K562 (cell line): Measurements from ENCODE around the gene MED22. TPM values are rescaled to one million over a fixed set of nuclear protein-coding genes. Genes with fewer than 3 reads are reported as not detected.
A peak's percentile ranks its signal among the peaks of the same experiment; 100 is the strongest.

Experiments
- ADNP ChIP-seq: fragments of 200-800 bp; sonication (Bioruptor generic); IDR thresholded peaks from 2 replicates; pipeline ENCODE4 v1.6.1; 2016; ENCODE audit warnings: missing genetic modification characterization, missing compliant biosample characterization
- BDP1 ChIP-seq: IDR thresholded peaks from 3 replicates; pipeline ENCODE4 v1.6.1; 2011; ENCODE audit not compliant: insufficient read length, insufficient read depth
- DIDO1 ChIP-seq: fragments of 450-650 bp; IDR thresholded peaks from 2 replicates; pipeline ENCODE4 v1.6.1; 2016; ENCODE audit warnings: low read depth, missing biosample characterization, missing genetic modification characterization
- EGR1 ChIP-seq: fragments of 450-650 bp; conservative IDR thresholded peaks from 2 replicates; pipeline ENCODE4 v1.6.1; 2017; ENCODE audit warnings: mild to moderate bottlenecking
- ESRRA ChIP-seq: fragments of 450-650 bp; IDR thresholded peaks from 2 replicates; pipeline ENCODE4 v1.6.1; 2014; ENCODE audit warnings: low read depth, mild to moderate bottlenecking, moderate library complexity, borderline replicate concordance
- L3MBTL2 ChIP-seq: fragments of 450-650 bp; IDR thresholded peaks from 2 replicates; pipeline ENCODE4 v1.6.1; 2016; ENCODE audit warnings: mild to moderate bottlenecking, moderate library complexity
- MEIS2 ChIP-seq: fragments of 450-650 bp; IDR thresholded peaks from 2 replicates; pipeline ENCODE4 v1.6.1; 2014; ENCODE audit warnings: mild to moderate bottlenecking; ENCODE audit not compliant: partially characterized antibody
- MYC ChIP-seq, 2 experiments: fragments of 250-450 bp in 1 of 2; sonication (Bioruptor Pico) in 1 of 2; IDR thresholded peaks; 2 replicates each; pipeline versions ENCODE4 v1.5.1 to v1.6.1; 2012 to 2021; ENCODE audit warnings: low read depth in 2 of 2, borderline replicate concordance in 1 of 2, improper control_type of control experiment in 1 of 2, low read length in 1 of 2, mild to moderate bottlenecking in 1 of 2, moderate library complexity in 1 of 2
- PCBP1 ChIP-seq: fragments of 200-400 bp; formaldehyde crosslinking; IDR thresholded peaks from 2 replicates; pipeline ENCODE4 v1.6.1; 2018; ENCODE audit warnings: mild to moderate bottlenecking, low read depth, low read length; ENCODE audit not compliant: poor library complexity, severe bottlenecking
- POLR3A ChIP-seq: IDR thresholded peaks from 2 replicates; pipeline ENCODE4 v1.6.1; 2011; ENCODE audit warnings: borderline replicate concordance, mild to moderate bottlenecking, moderate library complexity; ENCODE audit not compliant: insufficient read length, insufficient read depth; ENCODE audit errors: extremely low read depth
- TEAD2 ChIP-seq: fragments of 450-650 bp; IDR thresholded peaks from 2 replicates; pipeline ENCODE4 v1.6.1; 2016; ENCODE audit warnings: missing genetic modification characterization, control low read depth, missing compliant biosample characterization
- ZBTB33 ChIP-seq: sonication (generic); formaldehyde crosslinking; IDR thresholded peaks from 2 replicates; pipeline ENCODE4 v1.8.1; 2023; ENCODE audit warnings: mild to moderate bottlenecking, missing genetic modification reagents
- ZBTB9 ChIP-seq: fragments of 450-650 bp; formaldehyde crosslinking; IDR thresholded peaks from 2 replicates; pipeline ENCODE4 v1.4.0; 2020; ENCODE audit warnings: mild to moderate bottlenecking, moderate library complexity
- ZNF212 ChIP-seq: fragments of 450-650 bp; formaldehyde crosslinking; IDR thresholded peaks from 2 replicates; pipeline ENCODE4 v1.4.0; 2020; ENCODE audit warnings: mild to moderate bottlenecking
- ZNF282 ChIP-seq: sonication (generic); formaldehyde crosslinking; IDR thresholded peaks from 2 replicates; pipeline ENCODE4 v1.8.1; 2023; ENCODE audit warnings: missing genetic modification reagents
- ZNF3 ChIP-seq: fragments of 250-450 bp; sonication (Bioruptor Pico); IDR thresholded peaks from 2 replicates; pipeline ENCODE4 v1.5.0; 2021; ENCODE audit warnings: mild to moderate bottlenecking, moderate library complexity
- ZNF384 ChIP-seq: IDR thresholded peaks from 2 replicates; pipeline ENCODE4 v1.6.1; 2012; ENCODE audit warnings: low read depth, low read length, improper control_type of control experiment
- polyA plus RNA-seq, 8 experiments: library from polyadenylated mRNA; depleted of rRNA in 4 of 8; stranded (reverse) in 5 of 8; unstranded in 3 of 8; fragments of >200 nt; fragmentation: Nextera tagmentation in 2 of 8; fragmentation: Illumina TruSeq in 1 of 8; extraction: Ambion mirVana in 2 of 8; extraction: Trizol in 1 of 8; gene quantifications; 2 replicates each; pipeline versions ENCODE4 v1.2.1 to v1.2.3, GENCODE V29; 2011 to 2014; ENCODE audit warnings: inconsistent platforms in 1 of 8, missing spikeins in 1 of 8
- total RNA-seq, 7 experiments: library from RNA; depleted of rRNA in 6 of 7; stranded (reverse); fragments of >200 nt in 6 of 7; fragmentation: Illumina TruSeq in 2 of 7; extraction: Trizol in 2 of 7; gene quantifications; 2 replicates each; pipeline versions ENCODE4 v1.2.1 to v1.2.3, GENCODE V29; 2011 to 2021; ENCODE audit warnings: low replicate concordance in 1 of 7
- TF ChIP-seq, protein P1 (sequence below): fragments of 250-450 bp; sonication (Bioruptor Pico); IDR thresholded peaks from 2 replicates; pipeline ENCODE4 v1.5.1; 2021; ENCODE audit warnings: mild to moderate bottlenecking
- TF ChIP-seq, protein P2 (sequence below): sonication (generic); formaldehyde crosslinking; IDR thresholded peaks from 2 replicates; pipeline ENCODE4 v1.8.0; 2022; ENCODE audit warnings: missing genetic modification reagents, mild to moderate bottlenecking, borderline replicate concordance

The MED22 gene
- total and polyA plus RNA-seq, 9 of the 15 experiments (the other 6 are each of a cell fraction or from before 2014, with no cell fraction given): 0.73 to 35.6 (median 22.3) TPM

GRCh38 chr9:133335924-133336811, 11.8 kb downstream of the MED22 start, which contains the start of gene SURF6 (continued):
- TF ChIP-seq, protein P1, sequence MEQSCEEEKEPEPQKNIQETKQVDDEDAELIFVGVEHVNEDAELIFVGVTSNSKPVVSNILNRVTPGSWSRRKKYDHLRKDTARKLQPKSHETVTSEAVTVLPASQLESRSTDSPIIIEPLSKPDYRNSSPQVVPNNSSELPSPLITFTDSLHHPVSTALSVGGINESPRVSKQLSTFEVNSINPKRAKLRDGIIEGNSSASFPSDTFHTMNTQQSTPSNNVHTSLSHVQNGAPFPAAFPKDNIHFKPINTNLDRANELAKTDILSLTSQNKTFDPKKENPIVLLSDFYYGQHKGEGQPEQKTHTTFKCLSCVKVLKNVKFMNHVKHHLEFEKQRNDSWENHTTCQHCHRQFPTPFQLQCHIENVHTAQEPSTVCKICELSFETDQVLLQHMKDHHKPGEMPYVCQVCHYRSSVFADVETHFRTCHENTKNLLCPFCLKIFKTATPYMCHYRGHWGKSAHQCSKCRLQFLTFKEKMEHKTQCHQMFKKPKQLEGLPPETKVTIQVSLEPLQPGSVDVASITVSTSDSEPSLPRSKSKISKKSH (CRISPR knock-in tag): no peak
- TF ChIP-seq ZNF384 (0 out of 2 replicates have a peak, but pooled peaks have one; percentile 16), BDP1 (no peak), TEAD2 (tag) (no peak), ADNP (tag) (no peak), PCBP1 (peak; percentile 82), ZNF282 (CRISPR knock-in tag) (no peak), ZBTB33 (CRISPR knock-in tag) (peak; percentile 74), POLR3A (no peak), ZNF3 (no peak), DIDO1 (peak; percentile 80), MYC (IDR thresholded peaks at IDR 0.05; ENCODE audit: low read depth, low read length) (peak; percentile 97), MYC (CRISPR knock-in tag; IDR thresholded peaks at IDR 0.05; ENCODE audit: borderline replicate concordance, low read depth) (peak; percentile 72; the same call in 1 of the 2 replicates), MEIS2 (no peak), L3MBTL2 (peak; percentile 97), ESRRA (peak; percentile 75; the same call in 1 of the 2 replicates), EGR1 (peak; percentile 63; the same call in 1 of the 2 replicates), ZBTB9 (peak; percentile 96), ZNF212 (no peak)
- TF ChIP-seq, protein P2, sequence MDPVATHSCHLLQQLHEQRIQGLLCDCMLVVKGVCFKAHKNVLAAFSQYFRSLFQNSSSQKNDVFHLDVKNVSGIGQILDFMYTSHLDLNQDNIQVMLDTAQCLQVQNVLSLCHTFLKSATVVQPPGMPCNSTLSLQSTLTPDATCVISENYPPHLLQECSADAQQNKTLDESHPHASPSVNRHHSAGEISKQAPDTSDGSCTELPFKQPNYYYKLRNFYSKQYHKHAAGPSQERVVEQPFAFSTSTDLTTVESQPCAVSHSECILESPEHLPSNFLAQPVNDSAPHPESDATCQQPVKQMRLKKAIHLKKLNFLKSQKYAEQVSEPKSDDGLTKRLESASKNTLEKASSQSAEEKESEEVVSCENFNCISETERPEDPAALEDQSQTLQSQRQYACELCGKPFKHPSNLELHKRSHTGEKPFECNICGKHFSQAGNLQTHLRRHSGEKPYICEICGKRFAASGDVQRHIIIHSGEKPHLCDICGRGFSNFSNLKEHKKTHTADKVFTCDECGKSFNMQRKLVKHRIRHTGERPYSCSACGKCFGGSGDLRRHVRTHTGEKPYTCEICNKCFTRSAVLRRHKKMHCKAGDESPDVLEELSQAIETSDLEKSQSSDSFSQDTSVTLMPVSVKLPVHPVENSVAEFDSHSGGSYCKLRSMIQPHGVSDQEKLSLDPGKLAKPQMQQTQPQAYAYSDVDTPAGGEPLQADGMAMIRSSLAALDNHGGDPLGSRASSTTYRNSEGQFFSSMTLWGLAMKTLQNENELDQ (CRISPR knock-in tag): no peak
